ENCODE results near the gene ESR2.

- TF ChIP-seq SIN3A (IDR thresholded peaks at IDR 0.05; ENCODE audit: borderline replicate concordance, low read depth, low read length) (no peak), CTCF (IDR thresholded peaks at IDR 0.05) (no peak), FOXM1 (IDR thresholded peaks at IDR 0.05; ENCODE audit: low read depth) (no peak), MAX (IDR thresholded peaks at IDR 0.05; ENCODE audit: low read depth) (no peak), RFX5 (IDR thresholded peaks at IDR 0.05; ENCODE audit: low read length) (no peak), JUND (IDR thresholded peaks at IDR 0.05) (no peak), EP300 (IDR thresholded peaks at IDR 0.05; ENCODE audit: borderline replicate concordance in 1 of 2, low read depth in 1 of 2, low read length in 1 of 2) (no peak), CHD2 (IDR thresholded peaks at IDR 0.05; ENCODE audit: low read length, partially characterized antibody) (no peak), TCF12 (IDR thresholded peaks at IDR 0.05) (no peak), ZBTB33 (IDR thresholded peaks at IDR 0.05; ENCODE audit: borderline replicate concordance, low read depth) (no peak), FOXJ3 (CRISPR knock-in tag; IDR thresholded peaks at IDR 0.05) (no peak)
Measured at GRCh38 chr14:64114166-64114565, 180.0 kb downstream of the ESR2 start.

Data from SK-N-SH (cell line).